Airway epithelial cell (primary cell): ENCODE measurements around the gene PTPRS. TPM values are rescaled to one million over a fixed set of nuclear protein-coding genes. Genes with fewer than 3 reads are reported as not detected.

ENCODE experiments used
- total RNA-seq: library from RNA; depleted of rRNA; stranded (reverse); fragments of >200 nt; gene quantifications from 2 replicates; pipeline ENCODE4 v1.2.3, GENCODE V29; 2015

The PTPRS gene
- total RNA-seq: 29.8 and 31.1 TPM in 2 replicates

GRCh38 chr19:5340637-5341447 is at the start of gene PTPRS:
Gene PTPRS, minus strand, starts transcription at chr19:5340812. Its CDS starts 54,672 bp downstream, at chr19:5286140.

Other genes starting within 250 kb of the PTPRS start
- gene ZNRF4, start 114.6 kb upstream of the PTPRS start, total RNA-seq: not detected in 2 replicates
- 14.8 and 16.9 TPM in 2 replicates for gene TINCR, start 227.1 kb upstream of the PTPRS start, total RNA-seq